ENCODE data around the gene NF1.
"Not testable (repeated sequence)": the region's sequence is repeated elsewhere in the genome, so short reads cannot be mapped to it uniquely, and the experiment has no call there.

NF1 gene

DNA sequence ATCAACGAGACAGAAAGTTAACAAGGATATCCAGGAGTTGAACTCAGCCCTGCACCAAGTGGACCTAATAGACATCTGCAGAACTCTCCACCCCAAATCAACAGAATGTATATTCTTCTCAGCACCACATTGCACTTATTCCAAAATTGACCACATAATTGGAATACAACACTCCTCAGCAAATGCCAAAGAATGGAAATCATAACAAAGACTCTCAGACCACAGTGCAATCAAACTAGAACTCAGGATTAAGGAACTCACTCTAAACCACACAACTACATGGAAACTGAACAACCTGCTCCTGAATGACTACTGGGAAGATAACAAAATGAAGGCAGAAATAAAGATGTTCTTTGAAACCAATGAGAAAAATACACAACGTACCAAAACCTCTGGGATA is 84.2 kb downstream of the NF1 start:
- not testable (repeated sequence) for DNase-seq (ENCODE audit: low read depth, low spot score)

DNA sequence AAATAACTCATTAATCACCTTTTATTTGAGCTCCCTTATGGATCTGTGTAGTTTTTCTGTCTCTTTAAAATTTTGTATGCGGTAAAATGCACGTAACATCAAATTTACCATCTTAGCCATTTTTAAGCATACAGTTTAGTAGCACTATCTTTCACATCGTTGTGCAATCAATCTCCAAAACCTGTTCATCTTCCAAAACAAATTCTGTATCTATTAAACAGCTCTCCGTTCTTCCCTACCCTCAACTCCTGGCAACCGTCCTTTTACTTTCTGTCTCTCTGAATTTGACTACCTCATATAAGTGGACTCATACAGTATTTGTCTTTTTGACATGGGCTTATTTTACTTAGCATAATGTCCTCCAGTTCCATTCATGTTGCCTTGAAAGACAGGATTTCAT is 100.5 kb downstream of the NF1 start:
- no peak for DNase-seq (ENCODE audit: low read depth, low spot score)

GRCh38 chr17:31198026-31198425 is 103.2 kb downstream of the NF1 start:
- no peak for DNase-seq (ENCODE audit: low read depth, low spot score)

- not testable (repeated sequence) for DNase-seq (ENCODE audit: low read depth, low spot score)
Measured at GRCh38 chr17:31198666-31199065, 103.9 kb downstream of the NF1 start.

DNA sequence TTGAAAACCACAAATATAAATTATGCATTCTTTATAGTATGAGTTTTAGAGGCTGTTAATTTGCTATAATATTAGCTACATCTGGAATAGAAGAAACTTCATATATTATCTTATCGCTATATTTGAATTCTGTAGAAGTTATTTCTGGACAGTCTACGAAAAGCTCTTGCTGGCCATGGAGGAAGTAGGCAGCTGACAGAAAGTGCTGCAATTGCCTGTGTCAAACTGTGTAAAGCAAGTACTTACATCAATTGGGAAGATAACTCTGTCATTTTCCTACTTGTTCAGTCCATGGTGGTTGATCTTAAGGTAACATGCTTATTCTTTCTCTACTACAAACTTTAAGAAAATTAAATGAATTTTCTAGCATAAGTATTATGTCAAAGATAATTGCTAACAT is 105.5 kb downstream of the NF1 start:
- DNase-seq (ENCODE audit: low read depth, low spot score): no peak

GRCh38 chr17:31202968-31203367 is 108.2 kb downstream of the NF1 start:
- no peak for DNase-seq (ENCODE audit: low read depth, low spot score)

- DNase-seq (ENCODE audit: low read depth, low spot score): no peak
Measured at GRCh38 chr17:31211352-31212012, 116.7 kb downstream of the NF1 start.

DNA sequence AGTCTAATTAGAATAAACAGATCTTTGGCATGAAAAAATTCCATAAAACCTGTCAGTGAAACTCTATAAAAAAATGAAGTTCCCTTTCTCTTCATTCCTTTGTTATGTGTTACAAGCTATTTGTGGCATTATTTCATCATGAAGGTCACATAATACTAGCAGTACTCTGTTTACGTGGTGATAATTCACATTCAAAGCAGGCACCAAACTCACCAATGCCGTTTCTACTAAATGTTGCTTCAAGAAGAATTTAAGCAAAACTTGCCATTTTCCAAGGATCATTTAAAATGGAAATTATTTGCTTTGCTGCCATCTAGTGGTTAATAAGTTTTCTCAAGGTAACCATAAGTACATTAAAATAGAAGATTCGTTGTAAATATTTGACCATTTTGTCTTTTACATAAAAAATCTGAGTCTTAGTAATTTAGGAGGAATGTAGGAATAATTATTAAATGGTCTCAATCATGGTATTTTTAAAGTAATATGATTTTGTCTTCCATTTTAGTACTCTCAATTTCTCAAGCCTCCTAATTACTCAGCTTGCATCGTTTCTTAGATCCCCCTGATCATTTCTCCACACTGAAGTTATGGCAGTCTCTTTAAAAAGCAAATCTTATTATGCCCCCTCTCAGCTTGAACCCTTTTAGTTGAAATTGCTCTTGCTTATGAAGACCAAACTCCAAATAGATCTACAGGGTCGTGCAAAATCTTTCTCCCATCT is 121.4 kb downstream of the NF1 start:
- no peak for DNase-seq (ENCODE audit: low read depth, low spot score)

DNA sequence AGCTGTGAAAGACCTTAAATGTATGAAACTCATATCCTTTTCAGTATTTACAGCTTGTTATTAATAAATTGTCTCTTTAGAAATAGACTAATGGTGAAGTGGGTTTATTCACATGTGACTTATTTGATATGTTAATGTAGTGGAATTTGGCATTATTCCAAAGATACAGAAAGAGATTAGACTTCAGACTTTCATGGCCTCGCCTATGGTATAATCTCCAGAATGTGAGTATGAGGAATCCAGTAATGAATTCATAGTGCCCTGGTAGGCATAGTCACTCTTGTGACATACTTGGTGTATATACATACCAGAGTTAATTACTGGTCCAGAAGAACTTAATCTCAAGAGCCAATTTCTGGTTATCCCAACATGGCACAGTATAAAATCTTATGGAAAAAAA is 129.6 kb downstream of the NF1 start:
- DNase-seq (ENCODE audit: low read depth, low spot score): no peak

- no peak for DNase-seq (ENCODE audit: low read depth, low spot score)
Measured at GRCh38 chr17:31225831-31226230, 131.1 kb downstream of the NF1 start.

- DNase-seq (ENCODE audit: low read depth, low spot score): no peak
Measured at GRCh38 chr17:31226373-31226772, 131.6 kb downstream of the NF1 start.

DNA sequence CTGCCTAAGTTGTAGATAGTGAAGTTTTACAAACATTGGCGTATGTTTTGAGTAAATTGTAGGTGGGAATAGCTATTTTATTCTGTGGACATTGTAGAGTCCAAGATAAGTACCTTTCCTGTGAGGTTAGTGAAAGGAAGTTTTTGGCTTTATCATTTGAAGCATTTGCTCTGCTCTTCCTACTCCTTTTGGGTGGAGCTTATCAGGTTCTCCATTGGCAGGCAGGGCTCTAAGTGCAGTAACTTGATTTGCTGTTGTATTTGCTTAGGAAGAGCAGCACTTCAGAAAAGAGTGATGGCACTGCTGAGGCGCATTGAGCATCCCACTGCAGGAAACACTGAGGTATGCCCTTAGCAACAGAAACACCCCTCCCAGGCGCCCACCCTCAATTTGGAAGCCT is 132.2 kb downstream of the NF1 start:
- DNase-seq (ENCODE audit: low read depth, low spot score): no peak

- no peak for DNase-seq (ENCODE audit: low read depth, low spot score)
Measured at GRCh38 chr17:31231852-31232251, 137.1 kb downstream of the NF1 start.

GRCh38 chr17:31235110-31235509 is 140.3 kb downstream of the NF1 start:
- no peak for DNase-seq (ENCODE audit: low read depth, low spot score)

GRCh38 chr17:31236137-31236536 is 141.4 kb downstream of the NF1 start:
- no peak for DNase-seq (ENCODE audit: low read depth, low spot score)

GRCh38 chr17:31236712-31237111 is 141.9 kb downstream of the NF1 start:
- DNase-seq (ENCODE audit: low read depth, low spot score): no peak

GRCh38 chr17:31241116-31241515 is 146.3 kb downstream of the NF1 start:
- no peak for DNase-seq (ENCODE audit: low read depth, low spot score)

- DNase-seq (ENCODE audit: low read depth, low spot score): no peak
Measured at GRCh38 chr17:31248986-31249834, 154.4 kb downstream of the NF1 start.

GRCh38 chr17:31249835-31250141 is 155.0 kb downstream of the NF1 start:
- no peak for DNase-seq (ENCODE audit: low read depth, low spot score)

DNA sequence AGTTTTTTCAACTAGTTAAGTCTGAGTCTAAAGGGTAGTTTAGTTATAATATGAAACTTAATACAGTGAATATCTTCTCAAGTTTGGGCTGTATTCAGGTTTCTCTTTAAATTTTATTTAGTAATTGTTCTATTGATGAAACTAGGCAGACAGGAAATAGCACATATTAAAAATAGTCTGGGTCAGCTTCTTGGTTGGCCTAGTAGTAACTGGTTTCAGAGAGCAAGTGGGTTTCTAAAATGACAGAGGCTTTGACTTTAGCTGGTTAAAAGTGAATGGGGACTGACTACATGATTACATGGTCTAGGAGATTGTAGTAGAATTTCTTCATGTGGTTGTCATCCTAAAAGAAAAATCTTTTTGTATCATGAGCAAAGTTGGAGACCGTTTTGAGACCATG is 155.5 kb downstream of the NF1 start:
- no peak for DNase-seq (ENCODE audit: low read depth, low spot score)

- no peak for DNase-seq (ENCODE audit: low read depth, low spot score)
Measured at GRCh38 chr17:31251105-31251969, 156.6 kb downstream of the NF1 start.

DNA sequence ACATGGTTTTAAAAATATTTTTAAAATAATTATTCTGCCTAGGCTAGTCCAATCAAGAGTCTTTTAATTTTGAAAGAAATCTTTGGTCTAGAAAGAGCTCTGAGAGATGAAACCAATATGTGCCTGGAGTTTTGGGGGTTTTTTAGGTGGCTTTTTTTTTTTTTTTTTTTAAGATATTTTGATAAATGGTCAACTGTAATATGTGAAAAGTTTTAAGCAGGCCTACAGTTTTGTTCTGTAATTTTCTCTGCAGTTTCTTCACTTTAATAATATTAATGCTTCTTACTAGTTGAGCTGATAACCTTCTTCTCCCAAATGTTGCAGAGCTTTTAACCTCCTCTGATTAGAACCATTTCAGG is 157.2 kb downstream of the NF1 start:
- DNase-seq (ENCODE audit: low read depth, low spot score): no peak
